A673 (cell line): Measurements from ENCODE around the gene IPO8. TPM values are rescaled to one million over a fixed set of nuclear protein-coding genes. Genes with fewer than 3 reads are reported as not detected.

Experiments
- BruUV-seq: library from RNA; stranded (reverse); fragments of 400-500 nt; replicated peaks from 2 replicates; lab custom pipeline; 2021; lab: Mats Ljungman, UMichigan
- CTCF ChIA-PET: fragments of 300-600 bp; sonication (Branson Sonifier 250); formaldehyde crosslinking; loops from one replicate; lab custom pipeline; 2022; ENCODE audit warnings: antibody characterized with exemption; lab: Charles Lee
- POLR2A ChIA-PET: fragments of 300-600 bp; sonication (Branson Sonifier 250); formaldehyde crosslinking; loops from one replicate; lab custom pipeline; 2022; ENCODE audit warnings: antibody characterized with exemption; ENCODE audit not compliant: low non-redundant PET; lab: Charles Lee
- DNase-seq: peaks from one replicate; pipeline ENCODE4 v3.0.0-alpha.2; 2015; ENCODE audit warnings: low spot score
- H3K27ac ChIP-seq: fragments of 200-600 bp; sonication (generic); 2 replicates; pipeline ENCODE4 v1.5.1; 2016; ENCODE audit warnings: mixed run types, low read depth, mild to moderate bottlenecking, mixed read lengths, antibody characterized with exemption, low read length; ENCODE audit not compliant: poor library complexity, severe bottlenecking
- H3K27me3 ChIP-seq: fragments of 200-600 bp; sonication (generic); replicated peaks from 2 replicates; pipeline ENCODE4 v1.6.1; 2017; ENCODE audit warnings: mixed run types, low read depth, mild to moderate bottlenecking, mixed read lengths, antibody characterized with exemption, low read length; ENCODE audit not compliant: insufficient read depth, poor library complexity
- H3K36me3 ChIP-seq: fragments of 200-600 bp; sonication (generic); 2 replicates; pipeline ENCODE4 v1.6.1; 2016; ENCODE audit warnings: mixed run types, mild to moderate bottlenecking, mixed read lengths, antibody characterized with exemption, low read length; ENCODE audit not compliant: insufficient read depth, poor library complexity, severe bottlenecking
- H3K4me1 ChIP-seq: fragments of 200-600 bp; sonication (generic); 2 replicates; pipeline ENCODE4 v1.6.1; 2017; ENCODE audit warnings: mixed run types, mild to moderate bottlenecking, mixed read lengths, antibody characterized with exemption, low read length; ENCODE audit not compliant: insufficient read depth, poor library complexity, severe bottlenecking
- H3K4me3 ChIP-seq: fragments of 200-600 bp; sonication (generic); 2 replicates; pipeline ENCODE4 v1.5.1; 2016; ENCODE audit warnings: low read depth, mixed run types, mild to moderate bottlenecking, mixed read lengths, low read length; ENCODE audit not compliant: poor library complexity, severe bottlenecking
- H3K9me3 ChIP-seq: fragments of 200-600 bp; sonication (generic); 2 replicates; pipeline ENCODE4 v1.6.1; 2016; ENCODE audit warnings: mixed run types, low read depth, mild to moderate bottlenecking, mixed read lengths, antibody characterized with exemption, low read length; ENCODE audit not compliant: poor library complexity, severe bottlenecking
- CTCF ChIP-seq: fragments of 300-800, 200-600 bp; sonication (generic); conservative IDR thresholded peaks from 2 replicates; pipeline ENCODE4 v1.5.1; 2017; ENCODE audit warnings: low read depth, mild to moderate bottlenecking, antibody characterized with exemption, low read length, moderate library complexity, mixed read lengths
- EZH2 ChIP-seq: fragments of 200-600 bp; sonication (generic); IDR thresholded peaks from 2 replicates; pipeline ENCODE4 v1.6.1; 2017; ENCODE audit warnings: borderline replicate concordance, low read depth, mild to moderate bottlenecking, mixed read lengths, antibody characterized with exemption, low read length; ENCODE audit not compliant: poor library complexity, severe bottlenecking
- intact Hi-C: fragments of 100-400 bp; cut with micrococcal nuclease; formaldehyde crosslinking; loops from one replicate; pipeline ENCODE4 v1.10.0; 2022; ENCODE audit not compliant: unreplicated experiment
- total RNA-seq: library from RNA; stranded (reverse); gene quantifications from 2 replicates; pipeline ENCODE4 v1.2.3, GENCODE V29; 2021

The IPO8 gene
- total RNA-seq, 1 experiment from 2014 or later, result 37.9 TPM

- BruUV-seq, result no TSS peak
Measured at GRCh38 chr12:30643366-30643765, 52.3 kb downstream of the IPO8 start.

GRCh38 chr12:30640392-30640791 is 55.3 kb downstream of the IPO8 start:
- Histone ChIP-seq H3K4me1 (no peaks in the 10 kb centered on the region), H3K27me3 (no peaks in the 10 kb centered on the region), H3K9me3 (no peaks in the 10 kb centered on the region), H3K36me3 (peaks cover 15% of the 10 kb centered on the region), H3K4me3 (no peak overlapping the region), H3K27ac (no peak overlapping the region)
- ChIA-PET CTCF (no interaction called here), POLR2A (no interaction called here)
- BruUV-seq, result no TSS peak
- no peak for TF ChIP-seq EZH2
- no peak for TF ChIP-seq CTCF
- intact Hi-C loops, result no loop called here
- no peak for DNase-seq

More at GRCh38 chr12:30643366-30643765, 52.3 kb downstream of the IPO8 start:
- no peaks in the 10 kb centered on the region for H3K27me3 ChIP-seq
- CTCF ChIA-PET, result no interaction called here
- POLR2A ChIA-PET, result no interaction called here
- DNase-seq, result no peak
- TF ChIP-seq EZH2, result no peak
- TF ChIP-seq CTCF, result no peak
- no peaks in the 10 kb centered on the region for H3K4me1 ChIP-seq
- no peaks in the 10 kb centered on the region for H3K9me3 ChIP-seq
- H3K36me3 ChIP-seq, result peaks cover 7% of the 10 kb centered on the region
- intact Hi-C loops, result no loop called here
- no peak overlapping the region for H3K4me3 ChIP-seq
- no peak overlapping the region for H3K27ac ChIP-seq

- intact Hi-C loops, result no loop called here
- TF ChIP-seq EZH2 (no peak), CTCF (no peak)
- no peak for DNase-seq
- H3K9me3 ChIP-seq, result no peaks in the 10 kb centered on the region
- ChIA-PET CTCF (no interaction called here), POLR2A (no interaction called here)
- no peak overlapping the region for H3K27ac ChIP-seq
- no peak overlapping the region for H3K4me3 ChIP-seq
- no peaks in the 10 kb centered on the region for H3K4me1 ChIP-seq
- H3K36me3 ChIP-seq, result peaks cover 24% of the 10 kb centered on the region
- H3K27me3 ChIP-seq, result no peaks in the 10 kb centered on the region
- no TSS peak for BruUV-seq
Measured at GRCh38 chr12:30635385-30635784, 60.3 kb downstream of the IPO8 start.
